Suprapubic skin (tissue), 4 donors: ENCODE results near the gene YPEL2.

Experiments
- EP300 ChIP-seq: sonication (generic); formaldehyde crosslinking; IDR thresholded peaks from one replicate; pipeline ENCODE4 v1.6.1; 2017; ENCODE audit warnings: antibody characterized with exemption
- POLR2A ChIP-seq, 2 donors: fragments of 450-650 bp; IDR thresholded peaks; one replicate each; pipeline ENCODE4 v1.6.1; 2017; ENCODE audit warnings: antibody characterized with exemption in 2 of 2, mild to moderate bottlenecking in 2 of 2, moderate library complexity in 2 of 2
- POLR2AphosphoS5 ChIP-seq, 3 donors: sonication (generic); formaldehyde crosslinking; IDR thresholded peaks; one replicate each; pipeline ENCODE4 v1.6.1; 2017; ENCODE audit warnings: antibody characterized with exemption in 3 of 3
- TF ChIP-seq, protein P1 (sequence below), 2 donors: fragments of 200-600 bp in 1 of 2; fragments of 450-650 bp in 1 of 2; sonication (generic) in 1 of 2; IDR thresholded peaks; one replicate each; pipeline ENCODE4 v1.5.1; 2016 to 2019; ENCODE audit warnings: antibody characterized with exemption in 2 of 2, mild to moderate bottlenecking in 1 of 2, moderate library complexity in 1 of 2

DNA sequence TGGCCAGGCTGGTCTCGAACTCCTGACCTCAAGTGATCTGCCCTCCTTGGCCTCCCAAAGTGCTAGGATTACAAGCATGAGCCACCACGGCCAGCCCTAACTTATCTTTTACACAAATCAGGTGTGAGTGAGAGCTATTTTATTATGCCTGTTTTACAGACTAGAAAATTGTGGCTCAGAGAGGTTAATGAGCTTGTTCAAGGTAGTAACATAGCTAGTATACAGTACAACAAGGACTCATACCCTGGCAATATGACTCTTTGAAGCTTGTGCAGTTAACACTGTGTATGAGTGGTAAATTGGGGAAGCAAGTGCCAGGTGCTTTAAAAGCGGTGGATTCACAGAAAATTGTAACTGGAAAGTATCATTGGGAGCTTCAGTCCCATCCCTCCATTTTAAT lies 49.0 kb downstream of the YPEL2 start:
- no peak for TF ChIP-seq POLR2A (IDR thresholded peaks at IDR 0.05)
- TF ChIP-seq, protein P1, sequence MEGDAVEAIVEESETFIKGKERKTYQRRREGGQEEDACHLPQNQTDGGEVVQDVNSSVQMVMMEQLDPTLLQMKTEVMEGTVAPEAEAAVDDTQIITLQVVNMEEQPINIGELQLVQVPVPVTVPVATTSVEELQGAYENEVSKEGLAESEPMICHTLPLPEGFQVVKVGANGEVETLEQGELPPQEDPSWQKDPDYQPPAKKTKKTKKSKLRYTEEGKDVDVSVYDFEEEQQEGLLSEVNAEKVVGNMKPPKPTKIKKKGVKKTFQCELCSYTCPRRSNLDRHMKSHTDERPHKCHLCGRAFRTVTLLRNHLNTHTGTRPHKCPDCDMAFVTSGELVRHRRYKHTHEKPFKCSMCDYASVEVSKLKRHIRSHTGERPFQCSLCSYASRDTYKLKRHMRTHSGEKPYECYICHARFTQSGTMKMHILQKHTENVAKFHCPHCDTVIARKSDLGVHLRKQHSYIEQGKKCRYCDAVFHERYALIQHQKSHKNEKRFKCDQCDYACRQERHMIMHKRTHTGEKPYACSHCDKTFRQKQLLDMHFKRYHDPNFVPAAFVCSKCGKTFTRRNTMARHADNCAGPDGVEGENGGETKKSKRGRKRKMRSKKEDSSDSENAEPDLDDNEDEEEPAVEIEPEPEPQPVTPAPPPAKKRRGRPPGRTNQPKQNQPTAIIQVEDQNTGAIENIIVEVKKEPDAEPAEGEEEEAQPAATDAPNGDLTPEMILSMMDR (IDR thresholded peaks at IDR 0.05) = no peak
- TF ChIP-seq POLR2AphosphoS5 (IDR thresholded peaks at IDR 0.05) = no peak
- no peak for TF ChIP-seq EP300
